GM23338 (cell line): ENCODE measurements around the gene CD82. TPM values are rescaled to one million over a fixed set of nuclear protein-coding genes. Genes with fewer than 3 reads are reported as not detected.

Experiments
- ATAC-seq: fragments of 200-7000 bp; cut with Tn5 transposase; 3 replicates; pipeline ENCODE4 v1.9.1; 2020
- DNase-seq: peaks from one replicate; pipeline ENCODE4 v3.0.0-alpha.2; 2015; ENCODE audit warnings: low spot score
- H2AFZ ChIP-seq: fragments of 200-600 bp; sonication (generic); 2 replicates; pipeline ENCODE4 v1.8.0; 2016; ENCODE audit warnings: antibody characterized with exemption, mild to moderate bottlenecking, moderate library complexity
- H3F3A ChIP-seq: fragments of 200-600 bp; sonication (generic); replicated peaks from 2 replicates; pipeline ENCODE4 v1.8.0; 2017; ENCODE audit warnings: antibody characterized with exemption, mixed run types, low read depth
- H3K27ac ChIP-seq: fragments of 200-600 bp; sonication (generic); 2 replicates; pipeline ENCODE4 v1.6.1; 2016; ENCODE audit warnings: low read depth
- H3K27me3 ChIP-seq: fragments of 200-600 bp; sonication (generic); 2 replicates; pipeline ENCODE4 v1.8.0; 2016; ENCODE audit warnings: mild to moderate bottlenecking, mixed run types, moderate library complexity; ENCODE audit not compliant: insufficient read depth
- H3K36me3 ChIP-seq: fragments of 200-600 bp; sonication (generic); 2 replicates; pipeline ENCODE4 v1.8.0; 2016; ENCODE audit warnings: mild to moderate bottlenecking; ENCODE audit not compliant: insufficient read depth
- H3K4me1 ChIP-seq: fragments of 200-600 bp; sonication (generic); 2 replicates; pipeline ENCODE4 v1.8.0; 2016; ENCODE audit warnings: mild to moderate bottlenecking, moderate library complexity; ENCODE audit not compliant: insufficient read depth
- H3K4me2 ChIP-seq: fragments of 200-600 bp; sonication (generic); 2 replicates; pipeline ENCODE4 v1.7.1; 2017; ENCODE audit warnings: mixed run types
- H3K4me3 ChIP-seq: fragments of 200-600 bp; sonication (generic); 2 replicates; pipeline ENCODE4 v1.6.1; 2016; ENCODE audit warnings: mixed run types
- H3K79me2 ChIP-seq: fragments of 200-600 bp; sonication (generic); replicated peaks from 2 replicates; pipeline ENCODE4 v1.8.0; 2017; ENCODE audit warnings: mild to moderate bottlenecking; ENCODE audit not compliant: insufficient read depth
- H3K9me2 ChIP-seq: fragments of 200-600 bp; sonication (generic); 2 replicates; pipeline ENCODE4 v1.8.0; 2017; ENCODE audit not compliant: insufficient read depth
- H4K20me1 ChIP-seq: fragments of 200-600 bp; sonication (generic); replicated peaks from 2 replicates; pipeline ENCODE4 v1.8.0; 2017; ENCODE audit warnings: mild to moderate bottlenecking; ENCODE audit not compliant: insufficient read depth
- H3K27ac Mint-ChIP-seq: 2 replicates; pipeline ENCODE4 v1.8.0; 2020; ENCODE audit warnings: inconsistent platforms, mild to moderate bottlenecking, moderate library complexity, mixed read lengths
- H3K27me3 Mint-ChIP-seq: 3 replicates; pipeline ENCODE4 v1.8.0; 2022; ENCODE audit warnings: low read depth, mild to moderate bottlenecking, moderate library complexity, mixed read lengths, inconsistent platforms; ENCODE audit not compliant: insufficient read depth, poor library complexity
- H3K36me3 Mint-ChIP-seq: 3 replicates; pipeline ENCODE4 v1.8.0; 2021; ENCODE audit warnings: low read depth, mild to moderate bottlenecking, inconsistent platforms, moderate library complexity, mixed read lengths
- H3K4me1 Mint-ChIP-seq: 3 replicates; pipeline ENCODE4 v1.8.0; 2020; ENCODE audit warnings: mild to moderate bottlenecking, inconsistent platforms, mixed read lengths
- H3K4me3 Mint-ChIP-seq: 3 replicates; pipeline ENCODE4 v1.8.0; 2021; ENCODE audit warnings: moderate library complexity, mild to moderate bottlenecking, inconsistent platforms, mixed read lengths
- H3K9me3 Mint-ChIP-seq: 3 replicates; pipeline ENCODE4 v1.8.0; 2020; ENCODE audit warnings: moderate library complexity, mild to moderate bottlenecking, inconsistent platforms, mixed read lengths
- CREB1 ChIP-seq: fragments of 250-450 bp; sonication (Bioruptor Pico); IDR thresholded peaks from 2 replicates; pipeline ENCODE4 v1.5.0; 2020; ENCODE audit warnings: low read depth, mild to moderate bottlenecking, moderate library complexity
- EZH2 ChIP-seq: fragments of 200-600 bp; sonication (generic); IDR thresholded peaks from one replicate; pipeline ENCODE4 v1.8.0; 2017; ENCODE audit warnings: antibody characterized with exemption, mild to moderate bottlenecking, low read depth; ENCODE audit not compliant: unreplicated experiment
- EZH2phosphoT487 ChIP-seq: fragments of 200-600 bp; sonication (generic); IDR thresholded peaks from one replicate; pipeline ENCODE4 v1.8.1; 2018; ENCODE audit warnings: antibody characterized with exemption; ENCODE audit not compliant: unreplicated experiment
- JUNB ChIP-seq: IDR thresholded peaks from one replicate; pipeline ENCODE4 v1.6.1; 2016; ENCODE audit warnings: antibody characterized with exemption; ENCODE audit not compliant: unreplicated experiment
- NANOG ChIP-seq: IDR thresholded peaks from 2 replicates; pipeline ENCODE4 v1.6.1; 2016; ENCODE audit warnings: antibody characterized with exemption, borderline replicate concordance
- POLR2AphosphoS5 ChIP-seq: IDR thresholded peaks from 2 replicates; pipeline ENCODE4 v1.6.1; 2016; ENCODE audit warnings: antibody characterized with exemption, low read depth
- STAT1 ChIP-seq: IDR thresholded peaks from one replicate; pipeline ENCODE4 v1.6.1; 2016; ENCODE audit warnings: antibody characterized with exemption; ENCODE audit not compliant: unreplicated experiment
- ZNF114 ChIP-seq: fragments of 250-450 bp; sonication (Bioruptor Pico); IDR thresholded peaks from 2 replicates; pipeline ENCODE4 v1.5.0; 2020; ENCODE audit warnings: mild to moderate bottlenecking, moderate library complexity
- ZNF331 ChIP-seq: fragments of 250-450 bp; sonication (Bioruptor Pico); IDR thresholded peaks from 2 replicates; pipeline ENCODE4 v1.5.0; 2020; ENCODE audit warnings: low read depth, mild to moderate bottlenecking, moderate library complexity
- polyA plus RNA-seq: library from polyadenylated mRNA; unstranded; fragments of >200 nt; fragmentation: Nextera tagmentation; extraction: Ambion mirVana; gene quantifications from 2 replicates; pipeline ENCODE4 v1.2.1, GENCODE V29; 2016
- total RNA-seq: library from RNA; depleted of rRNA; stranded (reverse); fragments of >200 nt; shearing (Covaris generic); gene quantifications from 2 replicates; pipeline ENCODE4 v1.2.3, GENCODE V29; 2014
- TF ChIP-seq, protein P1 (sequence below), 2 experiments: fragments of 200-600 bp in 1 of 2; sonication (generic) in 1 of 2; conservative IDR thresholded peaks; 2 replicates each; pipeline versions ENCODE4 v1.5.1 to v1.6.1; 2016 to 2017; ENCODE audit warnings: antibody characterized with exemption in 2 of 2, low read depth in 2 of 2, mild to moderate bottlenecking in 2 of 2, moderate library complexity in 1 of 2
- TF ChIP-seq, protein P2 (sequence below): fragments of 250-450 bp; sonication (Bioruptor Pico); IDR thresholded peaks from 2 replicates; pipeline ENCODE4 v1.5.0; 2020; ENCODE audit warnings: mild to moderate bottlenecking, moderate library complexity
- TF ChIP-seq, protein P3 (sequence below): IDR thresholded peaks from one replicate; pipeline ENCODE4 v1.6.1; 2018; ENCODE audit warnings: antibody characterized with exemption; ENCODE audit not compliant: unreplicated experiment
- TF ChIP-seq, protein P4 (sequence below): IDR thresholded peaks from 2 replicates; pipeline ENCODE4 v1.6.1; 2016; ENCODE audit warnings: antibody characterized with exemption

Gene CD82
- total and polyA plus RNA-seq, 2 experiments from 2014 or later = 4.4 to 4.9 TPM

DNA sequence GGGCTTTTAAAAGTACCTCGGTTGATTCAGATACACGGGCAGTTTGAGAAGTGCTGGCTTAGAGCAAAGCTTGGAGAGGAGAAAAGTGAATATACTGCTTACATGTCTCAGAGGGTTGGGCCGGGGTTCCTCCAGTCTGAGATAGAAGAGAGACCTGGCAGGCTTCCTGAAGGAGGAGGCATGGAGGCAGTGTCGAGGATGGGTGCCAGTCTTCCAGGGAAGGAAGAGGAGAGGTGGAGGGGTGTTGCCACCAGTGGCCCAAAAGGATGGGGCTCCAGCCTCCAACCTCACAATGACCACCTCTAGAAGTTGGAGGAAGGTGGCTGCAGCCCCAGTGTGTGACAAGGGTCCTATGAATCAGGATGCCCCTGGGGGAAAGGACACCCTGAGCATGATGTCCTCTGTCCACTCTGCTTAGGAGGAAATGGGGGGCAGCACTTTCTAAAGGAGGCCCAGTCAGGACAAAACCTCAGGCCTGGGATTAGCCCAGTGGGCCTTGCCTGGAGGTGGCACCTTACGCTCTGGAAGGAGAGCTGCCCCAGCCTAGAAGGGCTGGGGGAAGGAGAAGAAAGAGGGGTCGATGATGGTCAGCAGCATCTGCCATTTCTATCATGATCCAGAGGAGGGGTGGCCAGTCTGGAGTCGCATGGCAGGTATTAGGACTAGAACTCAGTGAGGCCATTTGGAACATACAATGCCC, 65.2 kb downstream of the CD82 start:
- Mint-ChIP-seq H3K27ac (no peak overlapping the region), H3K9me3 (peaks cover 5% of the 10 kb centered on the region; the same call in 1 of the 3 replicates), H3K4me3 (no peak overlapping the region), H3K36me3 (no peaks in the 10 kb centered on the region), H3K27me3 (peaks cover 12% of the 10 kb centered on the region), H3K4me1 (peaks cover 29% of the 10 kb centered on the region)
- Histone ChIP-seq H3K79me2 (no peaks in the 10 kb centered on the region), H3F3A (no peaks in the 10 kb centered on the region), H3K4me1 (peaks cover 19% of the 10 kb centered on the region), H3K27ac (no peak overlapping the region), H3K9me2 (no peaks in the 10 kb centered on the region), H3K4me3 (no peak overlapping the region), H3K36me3 (no peaks in the 10 kb centered on the region), H2AFZ (no peak overlapping the region), H4K20me1 (no peaks in the 10 kb centered on the region), H3K4me2 (no peak overlapping the region), H3K27me3 (no peaks in the 10 kb centered on the region)
- TF ChIP-seq, protein P1, sequence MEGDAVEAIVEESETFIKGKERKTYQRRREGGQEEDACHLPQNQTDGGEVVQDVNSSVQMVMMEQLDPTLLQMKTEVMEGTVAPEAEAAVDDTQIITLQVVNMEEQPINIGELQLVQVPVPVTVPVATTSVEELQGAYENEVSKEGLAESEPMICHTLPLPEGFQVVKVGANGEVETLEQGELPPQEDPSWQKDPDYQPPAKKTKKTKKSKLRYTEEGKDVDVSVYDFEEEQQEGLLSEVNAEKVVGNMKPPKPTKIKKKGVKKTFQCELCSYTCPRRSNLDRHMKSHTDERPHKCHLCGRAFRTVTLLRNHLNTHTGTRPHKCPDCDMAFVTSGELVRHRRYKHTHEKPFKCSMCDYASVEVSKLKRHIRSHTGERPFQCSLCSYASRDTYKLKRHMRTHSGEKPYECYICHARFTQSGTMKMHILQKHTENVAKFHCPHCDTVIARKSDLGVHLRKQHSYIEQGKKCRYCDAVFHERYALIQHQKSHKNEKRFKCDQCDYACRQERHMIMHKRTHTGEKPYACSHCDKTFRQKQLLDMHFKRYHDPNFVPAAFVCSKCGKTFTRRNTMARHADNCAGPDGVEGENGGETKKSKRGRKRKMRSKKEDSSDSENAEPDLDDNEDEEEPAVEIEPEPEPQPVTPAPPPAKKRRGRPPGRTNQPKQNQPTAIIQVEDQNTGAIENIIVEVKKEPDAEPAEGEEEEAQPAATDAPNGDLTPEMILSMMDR (conservative IDR thresholded peaks at IDR 0.05; ENCODE audit: low read depth in 2 of 2) = no peak
- no peak for TF ChIP-seq EZH2phosphoT487
- TF ChIP-seq, protein P2, sequence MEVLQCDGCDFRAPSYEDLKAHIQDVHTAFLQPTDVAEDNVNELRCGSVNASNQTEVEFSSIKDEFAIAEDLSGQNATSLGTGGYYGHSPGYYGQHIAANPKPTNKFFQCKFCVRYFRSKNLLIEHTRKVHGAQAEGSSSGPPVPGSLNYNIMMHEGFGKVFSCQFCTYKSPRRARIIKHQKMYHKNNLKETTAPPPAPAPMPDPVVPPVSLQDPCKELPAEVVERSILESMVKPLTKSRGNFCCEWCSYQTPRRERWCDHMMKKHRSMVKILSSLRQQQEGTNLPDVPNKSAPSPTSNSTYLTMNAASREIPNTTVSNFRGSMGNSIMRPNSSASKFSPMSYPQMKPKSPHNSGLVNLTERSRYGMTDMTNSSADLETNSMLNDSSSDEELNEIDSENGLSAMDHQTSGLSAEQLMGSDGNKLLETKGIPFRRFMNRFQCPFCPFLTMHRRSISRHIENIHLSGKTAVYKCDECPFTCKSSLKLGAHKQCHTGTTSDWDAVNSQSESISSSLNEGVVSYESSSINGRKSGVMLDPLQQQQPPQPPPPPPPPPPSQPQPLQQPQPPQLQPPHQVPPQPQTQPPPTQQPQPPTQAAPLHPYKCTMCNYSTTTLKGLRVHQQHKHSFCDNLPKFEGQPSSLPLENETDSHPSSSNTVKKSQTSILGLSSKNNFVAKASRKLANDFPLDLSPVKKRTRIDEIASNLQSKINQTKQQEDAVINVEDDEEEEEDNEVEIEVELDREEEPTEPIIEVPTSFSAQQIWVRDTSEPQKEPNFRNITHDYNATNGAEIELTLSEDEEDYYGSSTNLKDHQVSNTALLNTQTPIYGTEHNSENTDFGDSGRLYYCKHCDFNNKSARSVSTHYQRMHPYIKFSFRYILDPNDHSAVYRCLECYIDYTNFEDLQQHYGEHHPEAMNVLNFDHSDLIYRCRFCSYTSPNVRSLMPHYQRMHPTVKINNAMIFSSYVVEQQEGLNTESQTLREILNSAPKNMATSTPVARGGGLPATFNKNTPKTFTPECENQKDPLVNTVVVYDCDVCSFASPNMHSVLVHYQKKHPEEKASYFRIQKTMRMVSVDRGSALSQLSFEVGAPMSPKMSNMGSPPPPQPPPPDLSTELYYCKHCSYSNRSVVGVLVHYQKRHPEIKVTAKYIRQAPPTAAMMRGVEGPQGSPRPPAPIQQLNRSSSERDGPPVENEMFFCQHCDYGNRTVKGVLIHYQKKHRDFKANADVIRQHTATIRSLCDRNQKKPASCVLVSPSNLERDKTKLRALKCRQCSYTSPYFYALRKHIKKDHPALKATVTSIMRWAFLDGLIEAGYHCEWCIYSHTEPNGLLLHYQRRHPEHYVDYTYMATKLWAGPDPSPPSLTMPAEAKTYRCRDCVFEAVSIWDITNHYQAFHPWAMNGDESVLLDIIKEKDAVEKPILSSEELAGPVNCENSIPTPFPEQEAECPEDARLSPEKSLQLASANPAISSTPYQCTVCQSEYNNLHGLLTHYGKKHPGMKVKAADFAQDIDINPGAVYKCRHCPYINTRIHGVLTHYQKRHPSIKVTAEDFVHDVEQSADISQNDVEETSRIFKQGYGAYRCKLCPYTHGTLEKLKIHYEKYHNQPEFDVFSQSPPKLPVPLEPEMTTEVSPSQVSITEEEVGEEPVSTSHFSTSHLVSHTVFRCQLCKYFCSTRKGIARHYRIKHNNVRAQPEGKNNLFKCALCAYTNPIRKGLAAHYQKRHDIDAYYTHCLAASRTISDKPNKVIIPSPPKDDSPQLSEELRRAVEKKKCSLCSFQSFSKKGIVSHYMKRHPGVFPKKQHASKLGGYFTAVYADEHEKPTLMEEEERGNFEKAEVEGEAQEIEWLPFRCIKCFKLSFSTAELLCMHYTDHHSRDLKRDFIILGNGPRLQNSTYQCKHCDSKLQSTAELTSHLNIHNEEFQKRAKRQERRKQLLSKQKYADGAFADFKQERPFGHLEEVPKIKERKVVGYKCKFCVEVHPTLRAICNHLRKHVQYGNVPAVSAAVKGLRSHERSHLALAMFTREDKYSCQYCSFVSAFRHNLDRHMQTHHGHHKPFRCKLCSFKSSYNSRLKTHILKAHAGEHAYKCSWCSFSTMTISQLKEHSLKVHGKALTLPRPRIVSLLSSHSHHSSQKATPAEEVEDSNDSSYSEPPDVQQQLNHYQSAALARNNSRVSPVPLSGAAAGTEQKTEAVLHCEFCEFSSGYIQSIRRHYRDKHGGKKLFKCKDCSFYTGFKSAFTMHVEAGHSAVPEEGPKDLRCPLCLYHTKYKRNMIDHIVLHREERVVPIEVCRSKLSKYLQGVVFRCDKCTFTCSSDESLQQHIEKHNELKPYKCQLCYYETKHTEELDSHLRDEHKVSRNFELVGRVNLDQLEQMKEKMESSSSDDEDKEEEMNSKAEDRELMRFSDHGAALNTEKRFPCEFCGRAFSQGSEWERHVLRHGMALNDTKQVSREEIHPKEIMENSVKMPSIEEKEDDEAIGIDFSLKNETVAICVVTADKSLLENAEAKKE = no peak
- TF ChIP-seq POLR2AphosphoS5 = no peak
- TF ChIP-seq, protein P3, sequence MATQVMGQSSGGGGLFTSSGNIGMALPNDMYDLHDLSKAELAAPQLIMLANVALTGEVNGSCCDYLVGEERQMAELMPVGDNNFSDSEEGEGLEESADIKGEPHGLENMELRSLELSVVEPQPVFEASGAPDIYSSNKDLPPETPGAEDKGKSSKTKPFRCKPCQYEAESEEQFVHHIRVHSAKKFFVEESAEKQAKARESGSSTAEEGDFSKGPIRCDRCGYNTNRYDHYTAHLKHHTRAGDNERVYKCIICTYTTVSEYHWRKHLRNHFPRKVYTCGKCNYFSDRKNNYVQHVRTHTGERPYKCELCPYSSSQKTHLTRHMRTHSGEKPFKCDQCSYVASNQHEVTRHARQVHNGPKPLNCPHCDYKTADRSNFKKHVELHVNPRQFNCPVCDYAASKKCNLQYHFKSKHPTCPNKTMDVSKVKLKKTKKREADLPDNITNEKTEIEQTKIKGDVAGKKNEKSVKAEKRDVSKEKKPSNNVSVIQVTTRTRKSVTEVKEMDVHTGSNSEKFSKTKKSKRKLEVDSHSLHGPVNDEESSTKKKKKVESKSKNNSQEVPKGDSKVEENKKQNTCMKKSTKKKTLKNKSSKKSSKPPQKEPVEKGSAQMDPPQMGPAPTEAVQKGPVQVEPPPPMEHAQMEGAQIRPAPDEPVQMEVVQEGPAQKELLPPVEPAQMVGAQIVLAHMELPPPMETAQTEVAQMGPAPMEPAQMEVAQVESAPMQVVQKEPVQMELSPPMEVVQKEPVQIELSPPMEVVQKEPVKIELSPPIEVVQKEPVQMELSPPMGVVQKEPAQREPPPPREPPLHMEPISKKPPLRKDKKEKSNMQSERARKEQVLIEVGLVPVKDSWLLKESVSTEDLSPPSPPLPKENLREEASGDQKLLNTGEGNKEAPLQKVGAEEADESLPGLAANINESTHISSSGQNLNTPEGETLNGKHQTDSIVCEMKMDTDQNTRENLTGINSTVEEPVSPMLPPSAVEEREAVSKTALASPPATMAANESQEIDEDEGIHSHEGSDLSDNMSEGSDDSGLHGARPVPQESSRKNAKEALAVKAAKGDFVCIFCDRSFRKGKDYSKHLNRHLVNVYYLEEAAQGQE = no peak
- no peak for TF ChIP-seq JUNB
- no peak for TF ChIP-seq EZH2
- TF ChIP-seq ZNF331 (CRISPR knock-in tag) = no peak
- no peak for TF ChIP-seq NANOG
- no peak for TF ChIP-seq CREB1 (CRISPR knock-in tag)
- TF ChIP-seq, protein P4, sequence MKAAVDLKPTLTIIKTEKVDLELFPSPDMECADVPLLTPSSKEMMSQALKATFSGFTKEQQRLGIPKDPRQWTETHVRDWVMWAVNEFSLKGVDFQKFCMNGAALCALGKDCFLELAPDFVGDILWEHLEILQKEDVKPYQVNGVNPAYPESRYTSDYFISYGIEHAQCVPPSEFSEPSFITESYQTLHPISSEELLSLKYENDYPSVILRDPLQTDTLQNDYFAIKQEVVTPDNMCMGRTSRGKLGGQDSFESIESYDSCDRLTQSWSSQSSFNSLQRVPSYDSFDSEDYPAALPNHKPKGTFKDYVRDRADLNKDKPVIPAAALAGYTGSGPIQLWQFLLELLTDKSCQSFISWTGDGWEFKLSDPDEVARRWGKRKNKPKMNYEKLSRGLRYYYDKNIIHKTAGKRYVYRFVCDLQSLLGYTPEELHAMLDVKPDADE = no peak
- TF ChIP-seq STAT1 = no peak
- TF ChIP-seq ZNF114 = no peak
- DNase-seq (no peak), ATAC-seq (no peak)
